Breast epithelium (tissue), 3 donors: ENCODE data around the gene SLC6A8.

Experiments
- POLR2A ChIP-seq: fragments of 450-650 bp; IDR thresholded peaks from one replicate; pipeline ENCODE4 v1.6.1; 2016; ENCODE audit warnings: antibody characterized with exemption, mild to moderate bottlenecking, moderate library complexity
- POLR2AphosphoS5 ChIP-seq, 3 donors: sonication (generic); formaldehyde crosslinking; IDR thresholded peaks; one replicate each; pipeline ENCODE4 v1.6.1; 2017; ENCODE audit warnings: antibody characterized with exemption in 3 of 3
- TF ChIP-seq, protein P1 (sequence below), 3 donors: fragments of 450-650 bp; IDR thresholded peaks; one replicate each; pipeline ENCODE4 v1.5.1; 2016 to 2017; ENCODE audit warnings: antibody characterized with exemption in 3 of 3, mild to moderate bottlenecking in 3 of 3, moderate library complexity in 3 of 3

DNA sequence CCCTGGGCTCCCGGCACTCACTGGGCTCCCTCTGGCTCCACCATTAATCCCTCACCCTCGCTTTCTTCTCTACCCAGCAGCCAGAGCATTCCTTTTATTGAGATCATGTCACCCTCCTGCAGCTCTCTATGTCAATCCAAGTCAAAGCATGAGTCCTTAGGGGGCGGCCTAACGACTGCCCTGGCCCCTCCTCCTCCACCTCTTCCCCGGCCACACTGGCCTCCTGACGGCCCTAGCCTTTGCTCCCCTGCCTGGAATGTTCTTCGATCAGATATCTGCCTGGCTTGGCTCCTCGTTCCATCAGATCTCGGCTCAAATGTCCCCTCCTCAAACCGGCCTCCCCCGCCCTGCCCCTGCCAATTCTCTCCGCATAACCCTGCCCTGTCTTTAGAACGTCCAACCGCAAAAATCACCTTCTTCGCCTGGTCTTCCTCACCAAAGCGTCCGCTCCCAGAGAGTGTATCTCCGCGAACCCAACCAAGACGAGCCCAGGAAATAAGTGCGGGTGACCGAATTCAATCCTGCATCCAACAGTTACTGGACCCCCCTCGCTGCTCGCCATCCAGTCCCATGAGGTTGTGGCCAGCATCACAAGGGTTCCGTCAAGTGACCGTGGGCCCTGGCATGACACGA is 13.4 kb upstream of the SLC6A8 start:
- TF ChIP-seq, protein P1, sequence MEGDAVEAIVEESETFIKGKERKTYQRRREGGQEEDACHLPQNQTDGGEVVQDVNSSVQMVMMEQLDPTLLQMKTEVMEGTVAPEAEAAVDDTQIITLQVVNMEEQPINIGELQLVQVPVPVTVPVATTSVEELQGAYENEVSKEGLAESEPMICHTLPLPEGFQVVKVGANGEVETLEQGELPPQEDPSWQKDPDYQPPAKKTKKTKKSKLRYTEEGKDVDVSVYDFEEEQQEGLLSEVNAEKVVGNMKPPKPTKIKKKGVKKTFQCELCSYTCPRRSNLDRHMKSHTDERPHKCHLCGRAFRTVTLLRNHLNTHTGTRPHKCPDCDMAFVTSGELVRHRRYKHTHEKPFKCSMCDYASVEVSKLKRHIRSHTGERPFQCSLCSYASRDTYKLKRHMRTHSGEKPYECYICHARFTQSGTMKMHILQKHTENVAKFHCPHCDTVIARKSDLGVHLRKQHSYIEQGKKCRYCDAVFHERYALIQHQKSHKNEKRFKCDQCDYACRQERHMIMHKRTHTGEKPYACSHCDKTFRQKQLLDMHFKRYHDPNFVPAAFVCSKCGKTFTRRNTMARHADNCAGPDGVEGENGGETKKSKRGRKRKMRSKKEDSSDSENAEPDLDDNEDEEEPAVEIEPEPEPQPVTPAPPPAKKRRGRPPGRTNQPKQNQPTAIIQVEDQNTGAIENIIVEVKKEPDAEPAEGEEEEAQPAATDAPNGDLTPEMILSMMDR (IDR thresholded peaks at IDR 0.05), result no peak
- TF ChIP-seq POLR2AphosphoS5 (IDR thresholded peaks at IDR 0.05) (no peak), POLR2A (no peak)
